Upper lobe of right lung (tissue), 1 donor: Measurements from ENCODE around the gene E2F6. TPM values are rescaled to one million over a fixed set of nuclear protein-coding genes. Genes with fewer than 3 reads are reported as not detected.
A peak's percentile ranks its signal among the peaks of the same experiment; 100 is the strongest.

Experiments
- ATAC-seq: fragments of 200-7000 bp; cut with Tn5 transposase; one replicate; pipeline ENCODE4 v1.9.1; 2020; ENCODE audit warnings: mild to moderate bottlenecking, moderate library complexity
- DNase-seq: peaks from one replicate; pipeline ENCODE4 v3.0.0-alpha.2; 2020
- H3K27ac ChIP-seq: fragments of 200-600 bp; one replicate; pipeline ENCODE4 v1.8.0; 2022
- H3K27me3 ChIP-seq: fragments of 200-600 bp; one replicate; pipeline ENCODE4 v1.8.0; 2022; ENCODE audit warnings: mild to moderate bottlenecking
- H3K36me3 ChIP-seq: fragments of 200-600 bp; one replicate; pipeline ENCODE4 v1.8.0; 2022
- H3K4me1 ChIP-seq: fragments of 200-600 bp; one replicate; pipeline ENCODE4 v1.8.0; 2022
- H3K4me3 ChIP-seq: fragments of 200-600 bp; one replicate; pipeline ENCODE4 v1.8.0; 2022; ENCODE audit warnings: mild to moderate bottlenecking
- H3K9me3 ChIP-seq: fragments of 200-600 bp; one replicate; pipeline ENCODE4 v1.8.0; 2022
- CTCF ChIP-seq: fragments of 200-600 bp; IDR thresholded peaks from one replicate; pipeline ENCODE4 v1.8.0; 2022; ENCODE audit warnings: antibody characterized with exemption
- intact Hi-C: fragments of 100-400 bp; cut with DNase I; formaldehyde crosslinking; loops from one replicate; pipeline ENCODE4 v1.11.0; 2022
- total RNA-seq: library from RNA; stranded (reverse); fragmentation: NEBNext Ultra II Directional; extraction: Animal tissue kit (Norgen Biotek cat#: 25700); gene quantifications from one replicate; pipeline ENCODE4 v1.2.1, GENCODE V29; 2021
- donor health status: DM: no; HTN: yes; CAD: no; lungs with severe emphysema.

E2F6 gene
- total RNA-seq, 1 donor from 2014 or later = 14.5 TPM

GRCh38 chr2:11456251-11456650 is 9.7 kb downstream of the E2F6 start:
- DNase-seq (no peak), ATAC-seq (no peak)
- no peaks in the 10 kb centered on the region for H3K9me3 ChIP-seq
- intact Hi-C loops = no loop called here
- TF ChIP-seq CTCF = no peak
- no peaks in the 10 kb centered on the region for H3K27me3 ChIP-seq
- no peaks in the 10 kb centered on the region for H3K4me1 ChIP-seq
- no peak overlapping the region for H3K27ac ChIP-seq
- peaks cover 45% of the 10 kb centered on the region for H3K36me3 ChIP-seq
- no peak overlapping the region for H3K4me3 ChIP-seq

GRCh38 chr2:11454824-11455223 is 11.1 kb downstream of the E2F6 start:
- H3K4me3 ChIP-seq = no peak overlapping the region
- intact Hi-C loops = no loop called here
- H3K27me3 ChIP-seq = no peaks in the 10 kb centered on the region
- H3K36me3 ChIP-seq = peaks cover 59% of the 10 kb centered on the region
- H3K9me3 ChIP-seq = no peaks in the 10 kb centered on the region
- H3K4me1 ChIP-seq = no peaks in the 10 kb centered on the region
- no peak overlapping the region for H3K27ac ChIP-seq
- TF ChIP-seq CTCF = no peak
- ATAC-seq (no peak), DNase-seq (no peak)

GRCh38 chr2:11450791-11451190 is 15.2 kb downstream of the E2F6 start:
- ATAC-seq = no peak
- no peak overlapping the region for H3K4me3 ChIP-seq
- no peaks in the 10 kb centered on the region for H3K4me1 ChIP-seq
- no peak for TF ChIP-seq CTCF
- DNase-seq = no peak
- intact Hi-C loops = no loop called here
- no peaks in the 10 kb centered on the region for H3K27me3 ChIP-seq
- peaks cover 83% of the 10 kb centered on the region for H3K36me3 ChIP-seq
- no peaks in the 10 kb centered on the region for H3K9me3 ChIP-seq
- H3K27ac ChIP-seq = no peak overlapping the region

GRCh38 chr2:11446733-11447248 is 19.2 kb downstream of the E2F6 start:
- no peak overlapping the region for H3K4me3 ChIP-seq
- DNase-seq = no peak
- H3K27me3 ChIP-seq = no peaks in the 10 kb centered on the region
- peak; percentile 86 for ATAC-seq
- TF ChIP-seq CTCF = peak; percentile 74
- no peaks in the 10 kb centered on the region for H3K4me1 ChIP-seq
- intact Hi-C loops = no loop called here
- no peak overlapping the region for H3K27ac ChIP-seq
- peaks cover 66% of the 10 kb centered on the region for H3K36me3 ChIP-seq
- H3K9me3 ChIP-seq = no peaks in the 10 kb centered on the region

GRCh38 chr2:11444737-11445136 is 21.2 kb downstream of the E2F6 start:
- no peaks in the 10 kb centered on the region for H3K4me1 ChIP-seq
- no peak for ATAC-seq
- intact Hi-C loops = no loop called here
- H3K9me3 ChIP-seq = no peaks in the 10 kb centered on the region
- TF ChIP-seq CTCF = no peak
- DNase-seq = no peak
- no peaks in the 10 kb centered on the region for H3K27me3 ChIP-seq
- H3K27ac ChIP-seq = no peak overlapping the region
- H3K36me3 ChIP-seq = peaks cover 45% of the 10 kb centered on the region
- H3K4me3 ChIP-seq = no peak overlapping the region

GRCh38 chr2:11438555-11439080 is 27.3 kb downstream of the E2F6 start:
- Histone ChIP-seq H3K4me3 (no peak overlapping the region), H3K4me1 (no peaks in the 10 kb centered on the region), H3K27ac (no peak overlapping the region), H3K36me3 (peaks cover under 1% of the 10 kb centered on the region), H3K9me3 (no peaks in the 10 kb centered on the region), H3K27me3 (no peaks in the 10 kb centered on the region)
- DNase-seq (no peak), ATAC-seq (no peak)
- intact Hi-C loops = no loop called here
- no peak for TF ChIP-seq CTCF
